Astrocyte (in vitro differentiated cells and primary cell): Measurements from ENCODE around the gene SPTB. TPM values are rescaled to one million over a fixed set of nuclear protein-coding genes. Genes with fewer than 3 reads are reported as not detected.
A peak's percentile ranks its signal among the peaks of the same experiment; 100 is the strongest.

Source experiments
- DNase-seq: peaks from one replicate; pipeline ENCODE4 v3.0.0-alpha.2; 2010; ENCODE audit warnings: low read depth
- FAIRE-seq: peaks from 2 replicates; lab custom pipeline; 2011; peaks lifted over from hg19 to GRCh38; lab: Jason Lieb, UNC
- H2AFZ ChIP-seq: 2 replicates; pipeline ENCODE4 v1.6.0; 2012; ENCODE audit warnings: low read depth, low read length, inconsistent platforms
- H3K27ac ChIP-seq: 2 replicates; pipeline ENCODE4 v1.5.1; 2011; ENCODE audit warnings: low read depth, low read length, inconsistent platforms
- H3K27me3 ChIP-seq: 2 replicates; pipeline ENCODE4 v1.6.0; 2011; ENCODE audit warnings: low read length, inconsistent platforms; ENCODE audit not compliant: insufficient read depth
- H3K36me3 ChIP-seq: 2 replicates; pipeline ENCODE4 v1.5.1; 2011; ENCODE audit warnings: low read length, inconsistent platforms; ENCODE audit not compliant: insufficient read depth
- H3K4me1 ChIP-seq: 2 replicates; pipeline ENCODE4 v1.5.1; 2011; ENCODE audit warnings: low read length, inconsistent platforms; ENCODE audit not compliant: insufficient read depth
- H3K4me2 ChIP-seq: 2 replicates; pipeline ENCODE4 v1.6.0; 2012; ENCODE audit warnings: low read length, inconsistent platforms
- H3K4me3 ChIP-seq: 2 replicates; pipeline ENCODE4 v1.5.1; 2011; ENCODE audit warnings: low read depth, mild to moderate bottlenecking, low read length, inconsistent platforms; ENCODE audit not compliant: insufficient read depth
- H3K79me2 ChIP-seq: 2 replicates; pipeline ENCODE4 v1.6.0; 2012; ENCODE audit warnings: mild to moderate bottlenecking, low read length, inconsistent platforms; ENCODE audit not compliant: insufficient read depth
- H3K9ac ChIP-seq: 2 replicates; pipeline ENCODE4 v1.6.0; 2012; ENCODE audit warnings: mild to moderate bottlenecking, low read length, inconsistent platforms
- H3K9me3 ChIP-seq: 2 replicates; pipeline ENCODE4 v1.5.1; 2012; ENCODE audit warnings: low read depth, mild to moderate bottlenecking, low read length, inconsistent platforms; ENCODE audit not compliant: insufficient read depth
- H4K20me1 ChIP-seq: 2 replicates; pipeline ENCODE4 v1.6.0; 2012; ENCODE audit warnings: low read length, inconsistent platforms; ENCODE audit not compliant: insufficient read depth
- H3K27ac Mint-ChIP-seq: one replicate; pipeline ENCODE4 v1.8.0; 2021; ENCODE audit warnings: mild to moderate bottlenecking, mixed read lengths; ENCODE audit not compliant: unreplicated experiment
- H3K27me3 Mint-ChIP-seq: one replicate; pipeline ENCODE4 v1.8.0; 2021; ENCODE audit warnings: low read depth, mixed read lengths; ENCODE audit not compliant: unreplicated experiment
- H3K36me3 Mint-ChIP-seq: one replicate; pipeline ENCODE4 v1.8.0; 2021; ENCODE audit warnings: low read depth, mixed read lengths; ENCODE audit not compliant: unreplicated experiment
- H3K4me1 Mint-ChIP-seq: one replicate; pipeline ENCODE4 v1.8.0; 2021; ENCODE audit warnings: low read depth, mixed read lengths; ENCODE audit not compliant: unreplicated experiment
- H3K4me3 Mint-ChIP-seq: one replicate; pipeline ENCODE4 v1.8.0; 2021; ENCODE audit warnings: mild to moderate bottlenecking, moderate library complexity, mixed read lengths; ENCODE audit not compliant: unreplicated experiment
- H3K9me3 Mint-ChIP-seq: one replicate; pipeline ENCODE4 v1.8.0; 2021; ENCODE audit warnings: mild to moderate bottlenecking, mixed read lengths; ENCODE audit not compliant: unreplicated experiment
- CTCF ChIP-seq: IDR thresholded peaks from 2 replicates; pipeline ENCODE4 v1.5.1; 2011; ENCODE audit warnings: low read depth, mild to moderate bottlenecking, inconsistent platforms, low read length, moderate library complexity; ENCODE audit not compliant: insufficient read depth
- EZH2 ChIP-seq: IDR thresholded peaks from 2 replicates; pipeline ENCODE4 v1.6.1; 2012; ENCODE audit warnings: mild to moderate bottlenecking, low read length, inconsistent platforms; ENCODE audit not compliant: insufficient read depth
- total RNA-seq: library from RNA; stranded (reverse); gene quantifications from 2 replicates; pipeline ENCODE4 v1.2.1, GENCODE V29; 2021

The SPTB gene
- total RNA-seq, 1 donor from 2014 or later, result 0.32 TPM

GRCh38 chr14:64760916-64761315 lies 118.8 kb downstream of the SPTB start:
- Histone ChIP-seq H3K36me3 (no peaks in the 10 kb centered on the region), H3K9me3 (no peaks in the 10 kb centered on the region), H3K4me3 (no peak overlapping the region), H3K79me2 (no peaks in the 10 kb centered on the region), H4K20me1 (no peaks in the 10 kb centered on the region), H3K27ac (no peak overlapping the region), H3K4me2 (no peak overlapping the region), H2AFZ (no peak overlapping the region), H3K4me1 (peaks cover 65% of the 10 kb centered on the region), H3K9ac (peak overlapping the region; percentile 70), H3K27me3 (no peaks in the 10 kb centered on the region)
- DNase-seq (no peak), FAIRE-seq (no peak)
- H3K4me1 Mint-ChIP-seq, result peaks cover 74% of the 10 kb centered on the region
- peak overlapping the region; percentile 75 for H3K27ac Mint-ChIP-seq
- no peaks in the 10 kb centered on the region for H3K36me3 Mint-ChIP-seq
- H3K9me3 Mint-ChIP-seq, result no peaks in the 10 kb centered on the region
- H3K4me3 Mint-ChIP-seq, result peak overlapping the region; percentile 13
- no peak for TF ChIP-seq CTCF
- TF ChIP-seq EZH2, result no peak
- no peaks in the 10 kb centered on the region for H3K27me3 Mint-ChIP-seq

DNA sequence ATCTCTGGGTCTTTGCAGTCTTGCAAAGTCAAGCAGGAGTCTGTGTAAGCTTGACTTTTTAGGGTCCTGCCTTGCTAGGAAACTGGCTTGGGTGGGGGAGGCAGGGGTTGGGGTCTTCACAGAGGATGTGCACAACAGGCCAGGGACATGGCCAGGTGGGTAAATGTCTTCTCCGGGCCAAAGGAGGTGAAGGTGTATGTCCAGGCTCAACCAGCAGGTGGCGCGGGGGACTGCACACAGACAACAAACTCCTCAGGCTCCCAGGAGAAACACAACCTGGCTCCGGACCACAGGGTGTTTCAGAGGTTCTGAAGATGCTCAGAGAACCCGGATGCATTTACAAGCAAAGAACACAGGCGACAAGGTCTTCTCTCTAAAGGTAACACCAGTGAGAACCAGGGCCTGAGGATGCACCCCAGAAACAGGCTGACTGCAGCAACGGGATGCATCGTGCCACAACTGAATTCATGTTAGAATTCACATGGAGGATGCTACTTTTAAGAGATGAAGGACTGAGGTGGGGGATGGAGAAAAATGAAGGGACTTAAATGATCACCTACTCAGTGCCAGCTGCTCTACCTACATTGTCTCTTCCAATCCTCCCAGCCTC lies 119.5 kb downstream of the SPTB start:
- no peak for TF ChIP-seq EZH2
- TF ChIP-seq CTCF, result peak; percentile 50
- peaks cover 68% of the 10 kb centered on the region for H3K4me1 ChIP-seq
- no peaks in the 10 kb centered on the region for H3K27me3 Mint-ChIP-seq
- no peak overlapping the region for H3K4me3 Mint-ChIP-seq
- H3K9me3 Mint-ChIP-seq, result no peaks in the 10 kb centered on the region
- no peaks in the 10 kb centered on the region for H3K79me2 ChIP-seq
- DNase-seq, result peak; percentile 15
- H3K4me2 ChIP-seq, result no peak overlapping the region
- no peak for FAIRE-seq
- H2AFZ ChIP-seq, result no peak overlapping the region
- H3K27ac Mint-ChIP-seq, result peak overlapping the region; percentile 93
- H3K9me3 ChIP-seq, result no peaks in the 10 kb centered on the region
- H3K27ac ChIP-seq, result no peak overlapping the region
- H3K4me1 Mint-ChIP-seq, result peaks cover 78% of the 10 kb centered on the region
- no peaks in the 10 kb centered on the region for H3K27me3 ChIP-seq
- H4K20me1 ChIP-seq, result no peaks in the 10 kb centered on the region
- H3K9ac ChIP-seq, result no peak overlapping the region
- H3K36me3 ChIP-seq, result no peaks in the 10 kb centered on the region
- H3K36me3 Mint-ChIP-seq, result no peaks in the 10 kb centered on the region
- no peak overlapping the region for H3K4me3 ChIP-seq

DNA sequence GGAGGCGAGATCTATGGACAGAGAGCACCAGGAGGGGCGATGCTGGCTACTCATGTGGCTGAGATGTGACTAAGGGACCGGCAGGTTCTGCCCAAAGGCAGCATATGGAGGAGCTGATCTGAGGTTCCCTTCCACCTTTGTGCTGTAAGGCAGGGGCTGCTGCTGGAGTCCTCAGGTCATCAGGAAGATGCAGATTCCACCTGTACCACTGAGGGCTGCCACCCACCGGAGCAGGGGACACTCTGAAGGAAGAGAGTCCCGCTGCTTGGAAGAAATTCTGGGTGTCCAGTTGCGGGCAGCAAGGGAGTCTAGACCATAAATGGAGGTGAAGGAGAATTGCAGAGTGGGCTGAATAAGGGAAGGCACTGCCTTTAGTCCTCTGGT lies 120.2 kb downstream of the SPTB start:
- H2AFZ ChIP-seq, result no peak overlapping the region
- Mint-ChIP-seq H3K4me1 (peaks cover 78% of the 10 kb centered on the region), H3K27ac (peak overlapping the region; percentile 93), H3K36me3 (no peaks in the 10 kb centered on the region), H3K9me3 (no peaks in the 10 kb centered on the region), H3K4me3 (peak overlapping the region; percentile 54), H3K27me3 (no peaks in the 10 kb centered on the region)
- H3K4me2 ChIP-seq, result peak overlapping the region; percentile 60
- H4K20me1 ChIP-seq, result no peaks in the 10 kb centered on the region
- H3K27ac ChIP-seq, result peak overlapping the region; percentile 86
- H3K79me2 ChIP-seq, result no peaks in the 10 kb centered on the region
- no peak for TF ChIP-seq EZH2
- no peak for TF ChIP-seq CTCF
- DNase-seq (no peak), FAIRE-seq (no peak)
- H3K4me1 ChIP-seq, result peaks cover 66% of the 10 kb centered on the region
- no peaks in the 10 kb centered on the region for H3K27me3 ChIP-seq
- peak overlapping the region; percentile 77 for H3K9ac ChIP-seq
- no peak overlapping the region for H3K4me3 ChIP-seq
- H3K9me3 ChIP-seq, result no peaks in the 10 kb centered on the region
- H3K36me3 ChIP-seq, result no peaks in the 10 kb centered on the region
